ENCODE data around the gene HOMER3. TPM values are rescaled to one million over a fixed set of nuclear protein-coding genes. Genes with fewer than 3 reads are reported as not detected.

The HOMER3 gene
- total and polyA plus RNA-seq, 2 of the 13 experiments (the other 11 are each of a cell fraction or from before 2014, with no cell fraction given), result 21.3 to 27.3 TPM

GRCh38 chr19:18961767-18962620 is 21.0 kb upstream of the HOMER3 start (continued):
- TF ChIP-seq ZNF687 (CRISPR knock-in tag; IDR thresholded peaks at IDR 0.05) (peak; percentile 60), ZNF619 (CRISPR knock-in tag; IDR thresholded peaks at IDR 0.05) (no peak), NR2F1 (CRISPR knock-in tag; IDR thresholded peaks at IDR 0.05) (no peak; a peak in 1 of 4 replicates), CTCF (CRISPR knock-in tag; IDR thresholded peaks at IDR 0.05) (peak; percentile 52), FOXK2 (IDR thresholded peaks at IDR 0.05) (no peak), SKI (IDR thresholded peaks at IDR 0.05; ENCODE audit: partially characterized antibody) (no peak), ZFAT (CRISPR knock-in tag; conservative IDR thresholded peaks at IDR 0.05) (no peak), MAF1 (CRISPR knock-in tag; IDR thresholded peaks at IDR 0.05; ENCODE audit: borderline replicate concordance) (no peak), ZNF850 (CRISPR knock-in tag; conservative IDR thresholded peaks at IDR 0.05) (no peak), KMT2A (CRISPR knock-in tag; IDR thresholded peaks at IDR 0.05) (no peak), KDM5B (CRISPR knock-in tag; IDR thresholded peaks at IDR 0.05; ENCODE audit: borderline replicate concordance) (0 out of 2 replicates have a peak, but pooled peaks have one; percentile 56), PITX1 (CRISPR knock-in tag; IDR thresholded peaks at IDR 0.05) (peak; percentile 50; the same call in 1 of the 2 replicates), ZSCAN22 (CRISPR knock-in tag; IDR thresholded peaks at IDR 0.05) (no peak), HCFC1 (IDR thresholded peaks at IDR 0.05; ENCODE audit: low read depth, low read length) (no peak), ZNF605 (CRISPR knock-in tag; IDR thresholded peaks at IDR 0.05) (no peak), SALL2 (CRISPR knock-in tag; IDR thresholded peaks at IDR 0.05) (no peak), TP53 (CRISPR knock-in tag; conservative IDR thresholded peaks at IDR 0.05) (no peak), HES4 (CRISPR knock-in tag; IDR thresholded peaks at IDR 0.05; ENCODE audit: borderline replicate concordance) (no peak), NRL (CRISPR knock-in tag; IDR thresholded peaks at IDR 0.05; ENCODE audit: borderline replicate concordance) (no peak), GFI1 (CRISPR knock-in tag; IDR thresholded peaks at IDR 0.05; ENCODE audit: borderline replicate concordance) (no peak), ZNF260 (CRISPR knock-in tag; IDR thresholded peaks at IDR 0.05; ENCODE audit: borderline replicate concordance, low read depth) (no peak), YEATS4 (CRISPR knock-in tag; IDR thresholded peaks at IDR 0.05; ENCODE audit: borderline replicate concordance) (peak; percentile 50; the same call in 1 of the 2 replicates), HNF4G (IDR thresholded peaks at IDR 0.05; ENCODE audit: borderline replicate concordance, low read depth, low read length) (no peak; the same call in 1 of the 2 replicates), HNF4G (CRISPR knock-in tag; IDR thresholded peaks at IDR 0.05; ENCODE audit: borderline replicate concordance, low read depth) (peak; percentile 50; the same call in 1 of the 2 replicates), ZFX (CRISPR knock-in tag; IDR thresholded peaks at IDR 0.05; ENCODE audit: low read depth) (no peak)
